Ectodermal cell (in vitro differentiated cells): ENCODE data around the gene IGF2R.

Source experiments
- H3K27ac ChIP-seq: 2 replicates; pipeline ENCODE4 v1.7.0; 2013; ENCODE audit warnings: mild to moderate bottlenecking, low read depth, low read length; ENCODE audit not compliant: insufficient read depth, poor library complexity, severe bottlenecking
- H3K27me3 ChIP-seq: 2 replicates; pipeline ENCODE4 v1.7.0; 2013; ENCODE audit warnings: mild to moderate bottlenecking, low read length; ENCODE audit not compliant: insufficient read depth, control insufficient read depth, poor library complexity, severe bottlenecking
- H3K36me3 ChIP-seq: one replicate; pipeline ENCODE4 v1.7.0; 2013; ENCODE audit warnings: low read length; ENCODE audit not compliant: control insufficient read depth, insufficient read depth
- H3K4me1 ChIP-seq: one replicate; pipeline ENCODE4 v1.7.0; 2013; ENCODE audit warnings: low read length; ENCODE audit not compliant: control insufficient read depth, insufficient read depth
- H3K4me3 ChIP-seq: 2 replicates; pipeline ENCODE4 v1.7.0; 2013; ENCODE audit warnings: low read depth, low read length, control low read depth; ENCODE audit not compliant: insufficient read depth
- H3K9me3 ChIP-seq: 2 replicates; pipeline ENCODE4 v1.7.0; 2013; ENCODE audit warnings: mild to moderate bottlenecking, low read length, moderate library complexity; ENCODE audit not compliant: control insufficient read depth
- WGBS, 2 experiments: methylation state at CpG; one replicate each; pipeline ENCODE4 v1.1.7; 2013; ENCODE audit warnings: missing lambda C conversion rate in 2 of 2; 5-methylcytosine and 5-hydroxymethylcytosine counted together

IGF2R gene

GRCh38 chr6:159935065-159935464, 33.8 kb upstream of the IGF2R start:
- Histone ChIP-seq H3K4me1 (no peaks in the 10 kb centered on the region), H3K9me3 (no peaks in the 10 kb centered on the region), H3K36me3 (no peaks in the 10 kb centered on the region), H3K27me3 (no peaks in the 10 kb centered on the region), H3K27ac (no peak overlapping the region), H3K4me3 (no peak overlapping the region)
- 93 to 100% methylated on average over 2 of the region's 2 CpGs for WGBS, 2 experiments

- no peaks in the 10 kb centered on the region for H3K9me3 ChIP-seq
- WGBS, 2 experiments: 89 to 94% methylated on average over 2 of the region's 2 CpGs
- no peaks in the 10 kb centered on the region for H3K36me3 ChIP-seq
- no peak overlapping the region for H3K27ac ChIP-seq
- no peaks in the 10 kb centered on the region for H3K27me3 ChIP-seq
- H3K4me1 ChIP-seq: no peaks in the 10 kb centered on the region
- H3K4me3 ChIP-seq: no peak overlapping the region
Measured at GRCh38 chr6:159935633-159936032, 33.2 kb upstream of the IGF2R start.

- Histone ChIP-seq H3K9me3 (peaks cover 2% of the 10 kb centered on the region), H3K36me3 (no peaks in the 10 kb centered on the region), H3K4me1 (no peaks in the 10 kb centered on the region), H3K27ac (no peak overlapping the region), H3K4me3 (no peak overlapping the region), H3K27me3 (no peaks in the 10 kb centered on the region)
- 95 to 98% methylated on average over 6 of the region's 6 CpGs for WGBS, 2 experiments
Measured at GRCh38 chr6:159939591-159940016, 29.3 kb upstream of the IGF2R start.

GRCh38 chr6:159941286-159942113, 27.4 kb upstream of the IGF2R start:
- H3K27ac ChIP-seq: no peak overlapping the region
- H3K9me3 ChIP-seq: peaks cover 2% of the 10 kb centered on the region
- H3K36me3 ChIP-seq: no peaks in the 10 kb centered on the region
- no peak overlapping the region for H3K4me3 ChIP-seq
- 73% methylated on average over 11 of the region's 11 CpGs for WGBS, 2 experiments
- no peaks in the 10 kb centered on the region for H3K4me1 ChIP-seq
- no peaks in the 10 kb centered on the region for H3K27me3 ChIP-seq

GRCh38 chr6:159943101-159943632, 25.7 kb upstream of the IGF2R start:
- Histone ChIP-seq H3K4me1 (no peaks in the 10 kb centered on the region), H3K4me3 (no peak overlapping the region), H3K27me3 (no peaks in the 10 kb centered on the region), H3K27ac (no peak overlapping the region), H3K9me3 (peaks cover 2% of the 10 kb centered on the region), H3K36me3 (no peaks in the 10 kb centered on the region)
- 87 to 92% methylated on average over 6 of the region's 6 CpGs for WGBS, 2 experiments

GRCh38 chr6:159943968-159944598, 24.8 kb upstream of the IGF2R start:
- 94 to 97% methylated on average over 2 of the region's 2 CpGs for whole genome bisulfite sequencing, 2 experiments

GRCh38 chr6:159945801-159946392, 23.0 kb upstream of the IGF2R start:
- Histone ChIP-seq H3K4me1 (no peaks in the 10 kb centered on the region), H3K9me3 (peaks cover 2% of the 10 kb centered on the region), H3K36me3 (no peaks in the 10 kb centered on the region), H3K4me3 (no peak overlapping the region), H3K27ac (no peak overlapping the region), H3K27me3 (no peaks in the 10 kb centered on the region)
- 93 to 94% methylated on average over 6 of the region's 6 CpGs for WGBS, 2 experiments

More at GRCh38 chr6:159943968-159944598, 24.8 kb upstream of the IGF2R start:
- H3K9me3 ChIP-seq: peaks cover 2% of the 10 kb centered on the region
- no peaks in the 10 kb centered on the region for H3K27me3 ChIP-seq
- no peak overlapping the region for H3K4me3 ChIP-seq
- H3K4me1 ChIP-seq: no peaks in the 10 kb centered on the region
- no peak overlapping the region for H3K27ac ChIP-seq
- H3K36me3 ChIP-seq: no peaks in the 10 kb centered on the region

GRCh38 chr6:159946912-159947311, 22.0 kb upstream of the IGF2R start:
- no peak overlapping the region for H3K27ac ChIP-seq
- WGBS, 2 experiments: 88 to 94% methylated on average over 2 of the region's 2 CpGs
- H3K27me3 ChIP-seq: no peaks in the 10 kb centered on the region
- H3K4me3 ChIP-seq: no peak overlapping the region
- H3K36me3 ChIP-seq: no peaks in the 10 kb centered on the region
- H3K4me1 ChIP-seq: no peaks in the 10 kb centered on the region
- peaks cover 2% of the 10 kb centered on the region for H3K9me3 ChIP-seq

- H3K4me3 ChIP-seq: no peak overlapping the region
- H3K4me1 ChIP-seq: no peaks in the 10 kb centered on the region
- no peaks in the 10 kb centered on the region for H3K27me3 ChIP-seq
- H3K36me3 ChIP-seq: no peaks in the 10 kb centered on the region
- peaks cover 2% of the 10 kb centered on the region for H3K9me3 ChIP-seq
- no peak overlapping the region for H3K27ac ChIP-seq
- WGBS, 2 experiments: 96 to 97% methylated on average over 3 to 4 of the region's 4 CpGs
Measured at GRCh38 chr6:159948199-159948598, 20.7 kb upstream of the IGF2R start.

GRCh38 chr6:159951772-159952171, 17.1 kb upstream of the IGF2R start:
- Histone ChIP-seq H3K9me3 (no peaks in the 10 kb centered on the region), H3K4me1 (no peaks in the 10 kb centered on the region), H3K4me3 (no peak overlapping the region), H3K27me3 (no peaks in the 10 kb centered on the region), H3K36me3 (no peaks in the 10 kb centered on the region), H3K27ac (no peak overlapping the region)
- WGBS, 2 experiments: 86 to 88% methylated on average over 7 of the region's 7 CpGs
